CD14-positive monocyte (primary cell): ENCODE results near the gene PRRG1. TPM values are rescaled to one million over a fixed set of nuclear protein-coding genes. Genes with fewer than 3 reads are reported as not detected.

Experiments used
- DNase-seq, 3 donors: peaks; one replicate each; pipeline ENCODE4 v3.0.0-alpha.2; 2011 to 2022
- H2AFZ ChIP-seq: 2 replicates; pipeline ENCODE4 v1.6.0; 2012; ENCODE audit warnings: mild to moderate bottlenecking, low read depth, low read length, inconsistent platforms; ENCODE audit not compliant: insufficient read depth, poor library complexity, severe bottlenecking
- H3K27ac ChIP-seq, 2 donors: 1 replicate in 1 of 2; 2 replicates in 1 of 2; pipeline ENCODE4 v1.5.1; 2012 to 2013; ENCODE audit warnings: low read length in 2 of 2, control low read depth in 1 of 2, inconsistent platforms in 1 of 2, low read depth in 1 of 2, mild to moderate bottlenecking in 1 of 2
- H3K27me3 ChIP-seq, 2 donors: one replicate each; pipeline versions ENCODE4 v1.6.0 to v1.6.1; 2011 to 2013; ENCODE audit warnings: low read length in 2 of 2; ENCODE audit not compliant: control insufficient read depth in 2 of 2, insufficient read depth in 2 of 2
- H3K36me3 ChIP-seq, 2 donors: replicated peaks in 1 of 2; 1 replicate in 1 of 2; 2 replicates in 1 of 2; pipeline versions ENCODE4 v1.5.1 to v1.6.1; 2012 to 2013; ENCODE audit warnings: low read length in 2 of 2, control low read depth in 1 of 2, inconsistent platforms in 1 of 2, mild to moderate bottlenecking in 1 of 2; ENCODE audit not compliant: insufficient read depth in 2 of 2, control insufficient read depth in 1 of 2
- H3K4me1 ChIP-seq, 2 donors: 1 replicate in 1 of 2; 2 replicates in 1 of 2; pipeline versions ENCODE4 v1.5.1 to v1.6.1; 2012 to 2013; ENCODE audit warnings: low read length in 2 of 2, control low read depth in 1 of 2, inconsistent platforms in 1 of 2, mild to moderate bottlenecking in 1 of 2, moderate library complexity in 1 of 2; ENCODE audit not compliant: insufficient read depth in 2 of 2, control insufficient read depth in 1 of 2
- H3K4me2 ChIP-seq: replicated peaks from 2 replicates; pipeline ENCODE3; 2012; ENCODE audit warnings: low read length, moderate library complexity, mild to moderate bottlenecking; ENCODE audit not compliant: poor library complexity, severe bottlenecking; ENCODE audit errors: extremely low read depth
- H3K4me3 ChIP-seq, 3 experiments: fragments of 200-600 bp in 1 of 3; sonication (generic) in 1 of 3; replicated peaks in 1 of 3; 1 replicate in 2 of 3; 2 replicates in 1 of 3; pipeline ENCODE4 v1.5.1; 2011 to 2013; ENCODE audit warnings: low read length in 3 of 3, mild to moderate bottlenecking in 3 of 3, control low read depth in 2 of 3, low read depth in 2 of 3, inconsistent platforms in 1 of 3, moderate library complexity in 1 of 3
- H3K79me2 ChIP-seq: 2 replicates; pipeline ENCODE4 v1.6.0; 2012; ENCODE audit warnings: mild to moderate bottlenecking, control low read depth, inconsistent platforms, low read length, moderate library complexity; ENCODE audit not compliant: insufficient read depth
- H3K9ac ChIP-seq: 2 replicates; pipeline ENCODE4 v1.6.0; 2017; ENCODE audit warnings: low read length, mild to moderate bottlenecking; ENCODE audit not compliant: insufficient read depth, poor library complexity, severe bottlenecking
- H3K9me3 ChIP-seq, 2 donors: replicated peaks in 1 of 2; 1 replicate in 1 of 2; 2 replicates in 1 of 2; pipeline versions ENCODE4 v1.5.1 to v1.6.1; 2012 to 2013; ENCODE audit warnings: low read length in 2 of 2, control low read depth in 1 of 2; ENCODE audit not compliant: control insufficient read depth in 1 of 2, insufficient read depth in 1 of 2
- H4K20me1 ChIP-seq: 2 replicates; pipeline ENCODE4 v1.6.0; 2012; ENCODE audit warnings: mild to moderate bottlenecking, low read length, control low read depth, moderate library complexity; ENCODE audit not compliant: insufficient read depth
- H3K27ac Mint-ChIP-seq, 7 donors: one replicate each; pipeline ENCODE4 v1.8.0; 2020; ENCODE audit warnings: mild to moderate bottlenecking in 7 of 7, mixed read lengths in 7 of 7, moderate library complexity in 6 of 7, inconsistent platforms in 2 of 7
- H3K27me3 Mint-ChIP-seq, 3 donors: one replicate each; pipeline ENCODE4 v1.8.0; 2021 to 2022; ENCODE audit warnings: low read depth in 3 of 3, mild to moderate bottlenecking in 3 of 3, mixed read lengths in 3 of 3, moderate library complexity in 3 of 3, inconsistent platforms in 1 of 3
- H3K36me3 Mint-ChIP-seq, 2 donors: one replicate each; pipeline ENCODE4 v1.8.0; 2020; ENCODE audit warnings: mixed read lengths in 2 of 2, inconsistent platforms in 1 of 2, mild to moderate bottlenecking in 1 of 2
- H3K4me1 Mint-ChIP-seq: one replicate; pipeline ENCODE4 v1.8.0; 2020; ENCODE audit warnings: mild to moderate bottlenecking, mixed read lengths
- H3K4me3 Mint-ChIP-seq, 2 donors: one replicate each; pipeline ENCODE4 v1.8.0; 2020; ENCODE audit warnings: mild to moderate bottlenecking in 2 of 2, mixed read lengths in 2 of 2, moderate library complexity in 1 of 2
- H3K9me3 Mint-ChIP-seq, 7 donors: one replicate each; pipeline ENCODE4 v1.8.0; 2020 to 2022; ENCODE audit warnings: mixed read lengths in 7 of 7, mild to moderate bottlenecking in 6 of 7, moderate library complexity in 6 of 7, inconsistent platforms in 2 of 7
- CTCF ChIP-seq: fragments of 200-600 bp; IDR thresholded peaks from one replicate; pipeline ENCODE4 v1.8.0; 2022; ENCODE audit warnings: antibody characterized with exemption, mild to moderate bottlenecking
- WGBS: methylation state at CpG from one replicate; pipeline ENCODE4 v1.1.5; 2013; ENCODE audit warnings: missing lambda C conversion rate; ENCODE audit not compliant: insufficient coverage; 5-methylcytosine and 5-hydroxymethylcytosine counted together
- intact Hi-C, 2 donors: fragments of 100-400 bp; cut with micrococcal nuclease; formaldehyde crosslinking; loops; one replicate each; pipeline versions ENCODE4 v1.15.0 to v1.15.1; 2023
- polyA plus RNA-seq, 3 donors: library from polyadenylated mRNA; depleted of rRNA in 1 of 3; unstranded in 2 of 3; stranded (reverse) in 1 of 3; fragments of 300-500 nt in 2 of 3; fragments of >200 nt in 1 of 3; fragmentation: Illumina TruSeq in 2 of 3; gene quantifications; 1 replicate in 2 of 3; 2 replicates in 1 of 3; pipeline ENCODE4 v1.2.3, GENCODE V29; 2012 to 2021

PRRG1 gene
- polyA plus RNA-seq, 3 donors: 0.04 to 0.39 (median 0.14) TPM

GRCh38 chrX:37370499-37371141 is 21.5 kb downstream of the PRRG1 start:
- peaks cover 0 to 10% (median 1%) of the 10 kb centered on the region in 7 donors for H3K9me3 Mint-ChIP-seq
- no peaks in the 10 kb centered on the region for H3K36me3 Mint-ChIP-seq
- no peak overlapping the region for H3K9ac ChIP-seq
- H2AFZ ChIP-seq: no peak overlapping the region
- H3K27me3 ChIP-seq: no peaks in the 10 kb centered on the region
- no peak overlapping the region for H3K4me3 Mint-ChIP-seq
- H3K79me2 ChIP-seq: no peaks in the 10 kb centered on the region
- no peaks in the 10 kb centered on the region for H4K20me1 ChIP-seq
- no peak overlapping the region for H3K27ac ChIP-seq
- H3K27me3 Mint-ChIP-seq: no peaks in the 10 kb centered on the region
- intact Hi-C loops: no loop called here
- TF ChIP-seq CTCF: no peak
- H3K27ac Mint-ChIP-seq: no peak overlapping the region
- no peaks in the 10 kb centered on the region for H3K36me3 ChIP-seq
- WGBS: 88% methylated on average over 3 of the region's 4 CpGs
- no peak for DNase-seq
- H3K9me3 ChIP-seq: no peaks in the 10 kb centered on the region
- no peak overlapping the region for H3K4me2 ChIP-seq
- H3K4me1 ChIP-seq: no peaks in the 10 kb centered on the region
- no peak overlapping the region for H3K4me3 ChIP-seq
- no peaks in the 10 kb centered on the region for H3K4me1 Mint-ChIP-seq

GRCh38 chrX:37371578-37371991 is 22.4 kb downstream of the PRRG1 start:
- Mint-ChIP-seq H3K9me3 (peaks cover 0 to 10% (median 0%) of the 10 kb centered on the region in 7 donors), H3K27me3 (no peaks in the 10 kb centered on the region), H3K4me3 (no peak overlapping the region), H3K27ac (no peak overlapping the region), H3K36me3 (no peaks in the 10 kb centered on the region), H3K4me1 (no peaks in the 10 kb centered on the region)
- Histone ChIP-seq H4K20me1 (no peaks in the 10 kb centered on the region), H3K36me3 (no peaks in the 10 kb centered on the region), H3K27ac (no peak overlapping the region), H3K79me2 (no peaks in the 10 kb centered on the region), H3K4me2 (no peak overlapping the region), H3K4me3 (no peak overlapping the region), H3K4me1 (no peaks in the 10 kb centered on the region), H3K9me3 (no peaks in the 10 kb centered on the region), H3K9ac (no peak overlapping the region), H3K27me3 (no peaks in the 10 kb centered on the region), H2AFZ (no peak overlapping the region)
- DNase-seq: no peak
- intact Hi-C loops: no loop called here
- TF ChIP-seq CTCF: no peak
- 99% methylated on average over 7 of the region's 8 CpGs for WGBS
